ENCODE measurements around the gene GOLM1. TPM values are rescaled to one million over a fixed set of nuclear protein-coding genes. Genes with fewer than 3 reads are reported as not detected.

Gene GOLM1
- total and polyA plus RNA-seq, 2 of the 4 experiments (the other 2 are of a cell fraction) = 54.8 to 59.2 TPM

- Histone ChIP-seq H4K8ac (ENCODE audit: low read depth in 2 of 2, low read length in 2 of 2) (no peak overlapping the region), H4K91ac (ENCODE audit: insufficient read depth, low read depth, low read length) (no peak overlapping the region), H3K18ac (ENCODE audit: low read depth, low read length) (no peak overlapping the region), H2BK20ac (ENCODE audit: low read depth, low read length) (no peak overlapping the region), H3K56ac (ENCODE audit: extremely low read depth, insufficient read depth, low read length) (no peak overlapping the region), H3K4me3 (ENCODE audit: insufficient read depth, low read depth, low read length) (no peak overlapping the region), H4K20me1 (ENCODE audit: insufficient read depth, low read length) (peaks cover under 1% of the 10 kb centered on the region; the same call in 1 of the 2 replicates), H3K4me2 (ENCODE audit: low read depth, low read length) (no peak overlapping the region), H3K14ac (replicated peaks; ENCODE audit: low read depth, low read length) (no peak overlapping the region), H2AK5ac (ENCODE audit: low read depth, low read length) (no peak overlapping the region), H2AK9ac (replicated peaks; ENCODE audit: low read depth, low read length, poor library complexity) (no peak overlapping the region), H3K27me3 (ENCODE audit: control insufficient read depth, insufficient read depth, low read length) (peaks cover 6% of the 10 kb centered on the region), H2AFZ (replicated peaks; ENCODE audit: low read length, poor library complexity) (no peak overlapping the region), H3K4ac (ENCODE audit: low read depth, low read length) (no peak overlapping the region), H3K23ac (ENCODE audit: low read depth, low read length) (no peak overlapping the region), H2BK120ac (ENCODE audit: low read depth, low read length) (no peak overlapping the region), H4K5ac (ENCODE audit: low read depth, low read length) (no peak overlapping the region), H3K27ac (ENCODE audit: insufficient read depth, low read length) (no peak overlapping the region), H3K36me3 (ENCODE audit: control insufficient read depth, insufficient read depth, low read length) (no peaks in the 10 kb centered on the region), H3K79me1 (ENCODE audit: low read depth in 1 of 2, low read length in 2 of 2) (peaks cover 7 to 8% of the 10 kb centered on the region in 2 experiments), H2BK15ac (ENCODE audit: low read depth, low read length) (no peak overlapping the region), H3K9me3 (ENCODE audit: control insufficient read depth, insufficient read depth, low read length) (no peaks in the 10 kb centered on the region), H2BK5ac (ENCODE audit: low read depth, low read length, poor library complexity, severe bottlenecking) (no peak overlapping the region), H3K9ac (ENCODE audit: low read depth, low read length) (no peak overlapping the region), H3K4me1 (ENCODE audit: control insufficient read depth, insufficient read depth, low read length) (peaks cover 2% of the 10 kb centered on the region; the same call in 1 of the 2 replicates), H3K9me1 (ENCODE audit: insufficient read depth, low read length) (peaks cover 1% of the 10 kb centered on the region; the same call in 1 of the 2 replicates)
- in situ Hi-C loops (cut with MboI; ENCODE audit: low sequenced_read_pairs) = no loop called here
- intact Hi-C loops (cut with micrococcal nuclease) = loop anchor here (5.0 kb wide), 1 partner anchor 100 kb away; no protein-coding TSS in a partner anchor
- CTCF ChIA-PET = interaction anchor here (0.6 kb wide), 1 partner anchor 100 kb away, joined by 3 read pairs; no protein-coding TSS in a partner anchor
- ATAC-seq (ENCODE audit: low read depth) (no peak), DNase-seq (no peak)
- BruUV-seq (replicated peaks) = no TSS peak
- POLR2A ChIA-PET (ENCODE audit: unreplicated experiment) = no interaction called here
- no peak for TF ChIP-seq ELK1 (IDR thresholded peaks at IDR 0.05; ENCODE audit: borderline replicate concordance, low read depth, low read length)
- TF ChIP-seq, protein P1, sequence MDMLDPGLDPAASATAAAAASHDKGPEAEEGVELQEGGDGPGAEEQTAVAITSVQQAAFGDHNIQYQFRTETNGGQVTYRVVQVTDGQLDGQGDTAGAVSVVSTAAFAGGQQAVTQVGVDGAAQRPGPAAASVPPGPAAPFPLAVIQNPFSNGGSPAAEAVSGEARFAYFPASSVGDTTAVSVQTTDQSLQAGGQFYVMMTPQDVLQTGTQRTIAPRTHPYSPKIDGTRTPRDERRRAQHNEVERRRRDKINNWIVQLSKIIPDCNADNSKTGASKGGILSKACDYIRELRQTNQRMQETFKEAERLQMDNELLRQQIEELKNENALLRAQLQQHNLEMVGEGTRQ (IDR thresholded peaks at IDR 0.05; ENCODE audit: low read depth, low read length) = no peak
- no peak for TF ChIP-seq CHD1 (IDR thresholded peaks at IDR 0.05; ENCODE audit: low read depth, low read length)
- dilution Hi-C loops (cut with HindIII; ENCODE audit: low sequenced_read_pairs, unreplicated experiment) = no loop called here
- no CpG with 5 or more reads among the region's 3 CpGs for WGBS, 2 experiments (ENCODE audit: extremely low coverage in 2 of 2, insufficient read length in 1 of 2)
These were observed 3.3 kb upstream of the GOLM1 start for GRCh38 chr9:86102626-86103025.

Data from IMR-90 (cell line).